ENCODE data around the gene IL4I1.

DNA sequence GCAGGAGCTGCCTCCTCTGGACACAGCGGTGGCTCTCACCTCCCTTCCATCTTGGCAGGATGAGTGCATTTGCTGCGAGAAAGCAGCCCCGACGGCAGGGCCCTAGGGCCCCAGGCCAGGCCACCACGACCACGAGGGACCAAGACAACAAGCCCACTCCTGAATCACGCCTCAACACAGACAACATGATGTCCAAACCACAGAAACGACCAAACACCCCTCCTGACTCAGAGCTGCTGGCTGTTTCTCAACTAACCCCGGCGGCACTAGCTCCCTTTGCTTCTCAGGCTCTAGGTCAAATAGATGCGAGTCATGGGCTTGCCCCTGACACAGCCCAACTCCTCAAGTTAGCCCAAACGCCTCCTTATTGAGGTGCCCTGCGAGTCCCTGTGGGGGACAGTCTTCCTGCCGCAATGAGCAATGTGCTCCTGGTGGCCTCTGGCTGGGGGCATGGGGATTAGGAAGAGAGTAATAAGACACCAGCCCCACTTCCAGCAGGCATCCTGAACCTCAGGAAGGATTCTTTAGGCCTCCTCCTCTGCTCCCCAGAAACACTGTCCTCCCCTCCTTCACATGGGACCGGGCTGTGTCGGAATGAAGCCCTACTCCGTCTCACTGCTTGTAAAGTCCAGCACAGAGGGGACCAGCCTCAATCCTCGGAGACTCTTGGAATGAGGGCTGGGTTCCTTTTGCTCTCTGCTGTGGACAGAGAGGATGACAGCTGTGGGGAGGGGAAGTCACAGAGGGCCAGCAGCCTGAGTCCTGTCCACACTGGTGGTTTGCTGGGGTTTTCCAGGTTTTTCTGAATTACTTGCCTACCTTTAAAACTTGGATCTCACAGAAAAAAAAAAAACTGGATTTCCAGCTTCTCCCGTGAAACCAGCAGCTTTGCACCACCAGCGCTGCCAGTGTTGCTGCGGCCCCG, 25.4 kb upstream of the IL4I1 start:
- TF ChIP-seq CTCF (IDR thresholded peaks at IDR 0.05) = no peak
- no peak for TF ChIP-seq POLR2A (IDR thresholded peaks at IDR 0.05)
